GM20000 (cell line): Measurements from ENCODE around the gene SIVA1.

ENCODE experiments used
- DNase-seq: peaks from one replicate; pipeline ENCODE4 v3.0.0; 2012; ENCODE audit warnings: low spot score
- TF ChIP-seq, protein P1 (sequence below): IDR thresholded peaks from 2 replicates; pipeline ENCODE4 v1.5.1; 2012; ENCODE audit warnings: mild to moderate bottlenecking, control low read depth; ENCODE audit errors: extremely low read depth, missing control alignments

SIVA1 gene

DNA sequence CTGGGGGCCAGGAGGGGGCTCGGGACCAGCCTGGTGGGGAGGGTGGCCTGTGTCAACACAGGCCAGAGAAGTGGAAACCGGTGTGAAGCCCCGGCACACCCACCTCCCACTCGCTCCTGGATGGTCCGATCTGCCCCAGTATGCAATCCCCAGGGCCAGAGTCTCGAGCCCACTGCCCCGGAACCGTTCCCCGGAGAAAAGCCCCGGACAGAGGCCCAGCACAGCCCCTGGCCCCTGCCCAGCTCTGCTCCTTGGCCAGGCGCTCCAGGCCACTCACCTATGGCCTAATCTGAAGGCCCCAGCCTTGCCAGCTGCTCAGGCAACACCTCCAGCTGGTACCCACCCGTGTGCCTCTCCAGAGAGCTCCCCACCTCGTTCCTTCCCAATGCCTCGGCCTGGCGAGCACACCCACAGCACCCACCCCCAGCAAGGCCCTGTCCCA is 24.9 kb downstream of the SIVA1 start:
- DNase-seq, result no peak
- TF ChIP-seq, protein P1, sequence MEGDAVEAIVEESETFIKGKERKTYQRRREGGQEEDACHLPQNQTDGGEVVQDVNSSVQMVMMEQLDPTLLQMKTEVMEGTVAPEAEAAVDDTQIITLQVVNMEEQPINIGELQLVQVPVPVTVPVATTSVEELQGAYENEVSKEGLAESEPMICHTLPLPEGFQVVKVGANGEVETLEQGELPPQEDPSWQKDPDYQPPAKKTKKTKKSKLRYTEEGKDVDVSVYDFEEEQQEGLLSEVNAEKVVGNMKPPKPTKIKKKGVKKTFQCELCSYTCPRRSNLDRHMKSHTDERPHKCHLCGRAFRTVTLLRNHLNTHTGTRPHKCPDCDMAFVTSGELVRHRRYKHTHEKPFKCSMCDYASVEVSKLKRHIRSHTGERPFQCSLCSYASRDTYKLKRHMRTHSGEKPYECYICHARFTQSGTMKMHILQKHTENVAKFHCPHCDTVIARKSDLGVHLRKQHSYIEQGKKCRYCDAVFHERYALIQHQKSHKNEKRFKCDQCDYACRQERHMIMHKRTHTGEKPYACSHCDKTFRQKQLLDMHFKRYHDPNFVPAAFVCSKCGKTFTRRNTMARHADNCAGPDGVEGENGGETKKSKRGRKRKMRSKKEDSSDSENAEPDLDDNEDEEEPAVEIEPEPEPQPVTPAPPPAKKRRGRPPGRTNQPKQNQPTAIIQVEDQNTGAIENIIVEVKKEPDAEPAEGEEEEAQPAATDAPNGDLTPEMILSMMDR, result no peak

- no peak for DNase-seq
- TF ChIP-seq, protein P1, result no peak
Observed at GRCh38 chr14:104778694-104779331, 25.9 kb downstream of the SIVA1 start.

DNA sequence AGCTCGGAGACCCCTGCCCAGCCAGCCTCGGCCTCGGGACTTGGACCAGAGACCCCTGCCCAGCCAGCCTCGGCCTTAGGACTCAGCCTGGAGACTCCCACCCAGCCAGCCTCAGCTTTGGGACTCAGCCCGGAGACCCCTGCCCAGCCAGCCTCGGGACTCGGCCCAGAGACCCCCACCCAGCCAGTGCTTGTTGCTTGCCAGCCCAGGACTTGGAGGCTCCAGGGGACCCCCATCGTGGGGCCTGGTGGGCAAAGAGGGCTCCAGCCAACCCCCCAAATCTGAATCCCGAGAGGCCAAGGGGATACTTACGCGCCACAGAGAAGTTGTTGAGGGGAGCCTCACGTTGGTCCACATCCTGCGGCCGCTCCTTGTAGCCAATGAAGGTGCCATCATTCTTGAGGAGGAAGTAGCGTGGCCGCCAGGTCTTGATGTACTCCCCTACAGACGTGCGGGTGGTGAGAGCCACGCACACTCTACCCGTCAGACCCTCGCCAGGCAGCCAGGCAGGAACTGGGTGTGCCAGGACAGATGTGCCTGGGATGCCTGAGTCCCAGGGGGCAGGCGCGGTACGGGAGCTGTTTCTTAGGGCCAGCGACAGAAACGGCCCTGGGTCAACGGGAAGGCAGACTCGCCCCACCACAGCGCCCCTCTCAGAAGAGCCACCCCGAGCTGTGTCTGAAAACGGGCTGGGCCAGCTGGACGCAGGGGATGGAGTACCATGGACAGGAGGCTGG is 27.0 kb downstream of the SIVA1 start:
- DNase-seq, result no peak
- TF ChIP-seq, protein P1, result no peak

GRCh38 chr14:104780513-104781030 is 27.6 kb downstream of the SIVA1 start:
- TF ChIP-seq, protein P1, result no peak
- no peak for DNase-seq

- TF ChIP-seq, protein P1, result no peak
- no peak for DNase-seq
Observed at GRCh38 chr14:104781271-104782077, 28.5 kb downstream of the SIVA1 start.

DNA sequence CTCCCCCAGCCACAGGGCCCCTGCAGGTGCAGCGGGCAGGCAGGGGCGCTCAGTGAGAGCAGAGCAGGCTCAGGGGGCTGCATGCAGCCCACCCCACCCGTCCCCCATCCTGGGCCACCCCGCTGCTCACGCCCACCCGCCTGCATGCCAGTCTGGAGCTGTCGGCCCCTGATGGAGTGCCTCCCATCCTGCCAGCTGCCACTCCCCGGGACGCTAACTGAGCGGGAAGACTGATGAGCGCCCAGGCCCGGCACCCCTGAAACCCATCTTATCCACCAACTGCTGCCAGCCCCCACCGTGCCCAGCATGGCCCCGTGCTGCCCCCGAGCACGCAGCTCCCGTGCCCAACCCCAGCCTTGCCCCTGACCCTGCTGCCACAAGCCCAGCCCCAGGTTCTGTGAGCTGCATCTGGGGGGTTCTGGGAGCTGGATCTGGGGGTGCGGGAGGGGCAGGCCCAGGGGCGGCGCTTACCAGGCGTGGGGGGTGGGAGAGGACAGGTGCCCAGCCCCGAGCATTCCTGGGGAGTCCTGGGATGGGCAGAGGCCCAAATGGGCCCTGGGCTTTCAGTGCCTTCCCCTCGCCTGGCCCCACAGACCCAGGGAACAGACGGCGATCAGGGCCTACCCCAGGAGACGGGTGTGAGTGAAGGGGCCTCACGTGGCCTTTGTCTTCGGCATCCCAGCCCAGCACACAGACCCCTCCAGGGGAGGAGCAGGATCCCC is 29.3 kb downstream of the SIVA1 start:
- TF ChIP-seq, protein P1, result no peak
- DNase-seq, result no peak

- no peak for DNase-seq
- TF ChIP-seq, protein P1, result no peak
Observed at GRCh38 chr14:104782808-104783139, 29.8 kb downstream of the SIVA1 start.
